HepG2 (cell line): ENCODE data around the gene MEIOB. TPM values are rescaled to one million over a fixed set of nuclear protein-coding genes. Genes with fewer than 3 reads are reported as not detected.

ENCODE experiments used
- CREB1 ChIP-seq, 2 experiments: fragments of 450-650 bp in 1 of 2; IDR thresholded peaks; 2 replicates each; pipeline ENCODE4 v1.6.1; 2016 to 2017; ENCODE audit warnings: control low read depth in 1 of 2, mild to moderate bottlenecking in 1 of 2, missing compliant biosample characterization in 1 of 2, missing genetic modification characterization in 1 of 2
- EED ChIP-seq: sonication (generic); formaldehyde crosslinking; IDR thresholded peaks from 2 replicates; pipeline ENCODE4 v1.5.0; 2020; ENCODE audit warnings: mild to moderate bottlenecking, missing genetic modification reagents
- KDM2A ChIP-seq: sonication (generic); formaldehyde crosslinking; IDR thresholded peaks from 2 replicates; pipeline ENCODE4 v1.4.0; 2020; ENCODE audit warnings: low read depth, missing genetic modification reagents, borderline replicate concordance
- KLF11 ChIP-seq: IDR thresholded peaks from 2 replicates; pipeline ENCODE4 v1.6.1; 2016; ENCODE audit warnings: missing compliant biosample characterization
- RXRA ChIP-seq: sonication (generic); formaldehyde crosslinking; IDR thresholded peaks from 2 replicates; pipeline ENCODE4 v1.5.1; 2020; ENCODE audit warnings: missing genetic modification reagents
- SALL2 ChIP-seq: sonication (generic); formaldehyde crosslinking; IDR thresholded peaks from 2 replicates; pipeline ENCODE4 v1.8.1; 2023; ENCODE audit warnings: mild to moderate bottlenecking, missing genetic modification reagents, inconsistent platforms
- STAT5B ChIP-seq: sonication (generic); formaldehyde crosslinking; IDR thresholded peaks from 2 replicates; pipeline ENCODE4 v1.4.0; 2020; ENCODE audit warnings: missing genetic modification reagents
- TOE1 ChIP-seq: sonication (generic); formaldehyde crosslinking; IDR thresholded peaks from 2 replicates; pipeline ENCODE4 v1.4.0; 2020; ENCODE audit warnings: mild to moderate bottlenecking, missing genetic modification reagents
- ZFAT ChIP-seq: sonication (generic); formaldehyde crosslinking; conservative IDR thresholded peaks from 2 replicates; pipeline ENCODE4 v1.8.1; 2023; ENCODE audit warnings: missing genetic modification reagents, inconsistent platforms
- ZNF329 ChIP-seq: sonication (generic); formaldehyde crosslinking; IDR thresholded peaks from 2 replicates; pipeline ENCODE4 v1.9.0; 2021; ENCODE audit warnings: low read depth, mild to moderate bottlenecking, missing genetic modification reagents
- ZNF460 ChIP-seq: sonication (generic); formaldehyde crosslinking; IDR thresholded peaks from 2 replicates; pipeline ENCODE4 v1.5.1; 2020; ENCODE audit warnings: missing genetic modification reagents, mild to moderate bottlenecking, borderline replicate concordance
- polyA plus RNA-seq, 8 experiments: library from polyadenylated mRNA; depleted of rRNA in 3 of 8; stranded (reverse) in 7 of 8; unstranded in 1 of 8; fragments of >200 nt; fragmentation: Illumina TruSeq in 4 of 8; extraction: Trizol in 4 of 8; gene quantifications; 2 replicates each; pipeline versions ENCODE4 v1.2.1 to v1.2.3, GENCODE V29; 2011 to 2016; ENCODE audit warnings: low read depth in 4 of 8, missing spikeins in 1 of 8, mixed read lengths in 1 of 8; ENCODE audit not compliant: insufficient read depth in 1 of 8
- total RNA-seq, 5 experiments: library from RNA; depleted of rRNA; stranded (reverse); fragments of >200 nt; fragmentation: Illumina TruSeq; extraction: Trizol; gene quantifications; 2 replicates each; pipeline ENCODE4 v1.2.3, GENCODE V29; 2016; ENCODE audit warnings: low read depth in 1 of 5
- TF ChIP-seq, protein P1 (sequence below), 2 experiments: fragments of 450-650 bp in 1 of 2; sonication (generic) in 1 of 2; formaldehyde crosslinking in 1 of 2; IDR thresholded peaks; 2 replicates each; pipeline versions ENCODE4 v1.6.1 to v1.8.0; 2016 to 2022; ENCODE audit warnings: antibody characterized with exemption in 1 of 2, mild to moderate bottlenecking in 1 of 2, missing genetic modification reagents in 1 of 2
- TF ChIP-seq, protein P2 (sequence below): sonication (generic); formaldehyde crosslinking; IDR thresholded peaks from 2 replicates; pipeline ENCODE4 v1.5.1; 2020; ENCODE audit warnings: mild to moderate bottlenecking, moderate library complexity, missing genetic modification reagents
- TF ChIP-seq, protein P3 (sequence below): sonication (generic); formaldehyde crosslinking; IDR thresholded peaks from 2 replicates; pipeline ENCODE4 v1.4.0; 2020; ENCODE audit warnings: missing genetic modification reagents, borderline replicate concordance
- TF ChIP-seq, protein P4 (sequence below): sonication (generic); formaldehyde crosslinking; IDR thresholded peaks from 2 replicates; pipeline ENCODE4 v1.8.1; 2023; ENCODE audit warnings: mild to moderate bottlenecking, missing genetic modification reagents

Gene MEIOB
- total and polyA plus RNA-seq, 2 of the 13 experiments (the other 11 are each of a cell fraction or from before 2014, with no cell fraction given), result 0.17 TPM; not detected in 1

DNA sequence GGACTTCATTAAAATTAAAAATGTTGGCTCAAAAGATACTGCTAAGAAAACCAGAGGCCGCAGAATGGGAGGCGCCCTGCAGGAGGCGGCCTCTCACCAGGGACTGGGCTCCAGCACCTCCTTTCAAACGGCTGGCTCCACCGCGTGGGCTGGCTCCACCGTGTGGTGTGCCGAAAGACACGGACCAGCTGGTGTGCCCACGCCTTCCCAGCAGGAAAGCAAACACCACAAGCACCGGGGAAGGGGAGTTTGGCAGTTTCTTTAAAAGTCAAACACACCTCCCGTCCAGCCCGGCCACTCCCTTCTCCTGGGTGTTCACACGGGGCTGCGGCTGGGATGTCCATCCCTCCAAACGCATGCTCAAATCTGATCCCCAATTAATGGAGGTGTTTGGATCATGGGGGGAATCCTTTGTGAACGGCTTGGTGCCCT, 59.2 kb downstream of the MEIOB start (continued):
- TF ChIP-seq, protein P1, sequence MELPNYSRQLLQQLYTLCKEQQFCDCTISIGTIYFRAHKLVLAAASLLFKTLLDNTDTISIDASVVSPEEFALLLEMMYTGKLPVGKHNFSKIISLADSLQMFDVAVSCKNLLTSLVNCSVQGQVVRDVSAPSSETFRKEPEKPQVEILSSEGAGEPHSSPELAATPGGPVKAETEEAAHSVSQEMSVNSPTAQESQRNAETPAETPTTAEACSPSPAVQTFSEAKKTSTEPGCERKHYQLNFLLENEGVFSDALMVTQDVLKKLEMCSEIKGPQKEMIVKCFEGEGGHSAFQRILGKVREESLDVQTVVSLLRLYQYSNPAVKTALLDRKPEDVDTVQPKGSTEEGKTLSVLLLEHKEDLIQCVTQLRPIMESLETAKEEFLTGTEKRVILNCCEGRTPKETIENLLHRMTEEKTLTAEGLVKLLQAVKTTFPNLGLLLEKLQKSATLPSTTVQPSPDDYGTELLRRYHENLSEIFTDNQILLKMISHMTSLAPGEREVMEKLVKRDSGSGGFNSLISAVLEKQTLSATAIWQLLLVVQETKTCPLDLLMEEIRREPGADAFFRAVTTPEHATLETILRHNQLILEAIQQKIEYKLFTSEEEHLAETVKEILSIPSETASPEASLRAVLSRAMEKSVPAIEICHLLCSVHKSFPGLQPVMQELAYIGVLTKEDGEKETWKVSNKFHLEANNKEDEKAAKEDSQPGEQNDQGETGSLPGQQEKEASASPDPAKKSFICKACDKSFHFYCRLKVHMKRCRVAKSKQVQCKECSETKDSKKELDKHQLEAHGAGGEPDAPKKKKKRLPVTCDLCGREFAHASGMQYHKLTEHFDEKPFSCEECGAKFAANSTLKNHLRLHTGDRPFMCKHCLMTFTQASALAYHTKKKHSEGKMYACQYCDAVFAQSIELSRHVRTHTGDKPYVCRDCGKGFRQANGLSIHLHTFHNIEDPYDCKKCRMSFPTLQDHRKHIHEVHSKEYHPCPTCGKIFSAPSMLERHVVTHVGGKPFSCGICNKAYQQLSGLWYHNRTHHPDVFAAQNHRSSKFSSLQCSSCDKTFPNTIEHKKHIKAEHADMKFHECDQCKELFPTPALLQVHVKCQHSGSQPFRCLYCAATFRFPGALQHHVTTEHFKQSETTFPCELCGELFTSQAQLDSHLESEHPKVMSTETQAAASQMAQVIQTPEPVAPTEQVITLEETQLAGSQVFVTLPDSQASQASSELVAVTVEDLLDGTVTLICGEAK (IDR thresholded peaks at IDR 0.05), result no peak
- TF ChIP-seq, protein P1 (CRISPR knock-in tag; IDR thresholded peaks at IDR 0.05), result no peak
- TF ChIP-seq TOE1 (CRISPR knock-in tag) (no peak), STAT5B (CRISPR knock-in tag) (no peak), ZNF460 (CRISPR knock-in tag) (no peak), ZNF329 (CRISPR knock-in tag) (no peak), ZFAT (CRISPR knock-in tag) (no peak), KDM2A (CRISPR knock-in tag) (peak; percentile 91), SALL2 (no peak), RXRA (CRISPR knock-in tag) (peak; percentile 35; the same call in 1 of the 2 replicates), EED (CRISPR knock-in tag) (no peak), CREB1 (IDR thresholded peaks at IDR 0.05) (no peak), CREB1 (CRISPR knock-in tag; IDR thresholded peaks at IDR 0.05) (0 out of 2 replicates have a peak, but pooled peaks have one; percentile 17), KLF11 (CRISPR knock-in tag) (no peak)
- TF ChIP-seq, protein P2, sequence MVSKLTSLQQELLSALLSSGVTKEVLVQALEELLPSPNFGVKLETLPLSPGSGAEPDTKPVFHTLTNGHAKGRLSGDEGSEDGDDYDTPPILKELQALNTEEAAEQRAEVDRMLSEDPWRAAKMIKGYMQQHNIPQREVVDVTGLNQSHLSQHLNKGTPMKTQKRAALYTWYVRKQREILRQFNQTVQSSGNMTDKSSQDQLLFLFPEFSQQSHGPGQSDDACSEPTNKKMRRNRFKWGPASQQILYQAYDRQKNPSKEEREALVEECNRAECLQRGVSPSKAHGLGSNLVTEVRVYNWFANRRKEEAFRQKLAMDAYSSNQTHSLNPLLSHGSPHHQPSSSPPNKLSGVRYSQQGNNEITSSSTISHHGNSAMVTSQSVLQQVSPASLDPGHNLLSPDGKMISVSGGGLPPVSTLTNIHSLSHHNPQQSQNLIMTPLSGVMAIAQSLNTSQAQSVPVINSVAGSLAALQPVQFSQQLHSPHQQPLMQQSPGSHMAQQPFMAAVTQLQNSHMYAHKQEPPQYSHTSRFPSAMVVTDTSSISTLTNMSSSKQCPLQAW, result 0 out of 2 replicates have a peak, but pooled peaks have one; percentile 44
- TF ChIP-seq, protein P3, sequence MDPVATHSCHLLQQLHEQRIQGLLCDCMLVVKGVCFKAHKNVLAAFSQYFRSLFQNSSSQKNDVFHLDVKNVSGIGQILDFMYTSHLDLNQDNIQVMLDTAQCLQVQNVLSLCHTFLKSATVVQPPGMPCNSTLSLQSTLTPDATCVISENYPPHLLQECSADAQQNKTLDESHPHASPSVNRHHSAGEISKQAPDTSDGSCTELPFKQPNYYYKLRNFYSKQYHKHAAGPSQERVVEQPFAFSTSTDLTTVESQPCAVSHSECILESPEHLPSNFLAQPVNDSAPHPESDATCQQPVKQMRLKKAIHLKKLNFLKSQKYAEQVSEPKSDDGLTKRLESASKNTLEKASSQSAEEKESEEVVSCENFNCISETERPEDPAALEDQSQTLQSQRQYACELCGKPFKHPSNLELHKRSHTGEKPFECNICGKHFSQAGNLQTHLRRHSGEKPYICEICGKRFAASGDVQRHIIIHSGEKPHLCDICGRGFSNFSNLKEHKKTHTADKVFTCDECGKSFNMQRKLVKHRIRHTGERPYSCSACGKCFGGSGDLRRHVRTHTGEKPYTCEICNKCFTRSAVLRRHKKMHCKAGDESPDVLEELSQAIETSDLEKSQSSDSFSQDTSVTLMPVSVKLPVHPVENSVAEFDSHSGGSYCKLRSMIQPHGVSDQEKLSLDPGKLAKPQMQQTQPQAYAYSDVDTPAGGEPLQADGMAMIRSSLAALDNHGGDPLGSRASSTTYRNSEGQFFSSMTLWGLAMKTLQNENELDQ, result no peak
- TF ChIP-seq, protein P4, sequence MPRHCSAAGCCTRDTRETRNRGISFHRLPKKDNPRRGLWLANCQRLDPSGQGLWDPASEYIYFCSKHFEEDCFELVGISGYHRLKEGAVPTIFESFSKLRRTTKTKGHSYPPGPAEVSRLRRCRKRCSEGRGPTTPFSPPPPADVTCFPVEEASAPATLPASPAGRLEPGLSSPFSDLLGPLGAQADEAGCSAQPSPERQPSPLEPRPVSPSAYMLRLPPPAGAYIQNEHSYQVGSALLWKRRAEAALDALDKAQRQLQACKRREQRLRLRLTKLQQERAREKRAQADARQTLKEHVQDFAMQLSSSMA (CRISPR knock-in tag), result no peak
